Head of caudate nucleus (tissue), 42 donors: ENCODE data around the gene FGF12.

Experiments
- DNase-seq, 42 donors: peaks; one replicate each; pipeline versions ENCODE4 v3.0.0 to v3.0.0-alpha.2; 2020 to 2021; ENCODE audit warnings: mixed read lengths in 7 of 42
- intact Hi-C: fragments of 100-400 bp; cut with DNase I; formaldehyde crosslinking; loops from one replicate; pipeline ENCODE4 v1.15.0; 2022

The FGF12 gene

GRCh38 chr3:192392986-192393385 lies 334.4 kb downstream of the FGF12 start:
- no peak for DNase-seq
- intact Hi-C loops: no loop called here

GRCh38 chr3:192382861-192383260 lies 344.5 kb downstream of the FGF12 start:
- DNase-seq: no peak
- intact Hi-C loops: no loop called here

DNA sequence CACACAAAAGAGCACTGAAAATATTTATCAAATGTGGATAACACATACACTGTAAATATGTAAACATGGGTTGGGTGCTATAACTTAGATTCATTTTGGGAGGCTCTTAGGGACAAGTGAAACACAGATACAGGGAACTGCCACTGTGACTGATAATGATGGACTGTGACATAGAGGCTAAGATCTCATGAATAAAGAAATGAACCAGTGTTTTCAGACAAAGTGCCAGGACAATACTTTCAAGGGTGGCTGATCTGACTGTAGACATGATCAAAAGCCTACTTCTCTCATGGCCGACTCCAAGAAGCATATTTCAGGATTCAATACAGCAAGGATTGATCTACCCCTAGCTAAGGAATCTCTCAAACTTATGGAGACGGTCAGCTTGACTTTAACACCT lies 353.8 kb downstream of the FGF12 start:
- no peak for DNase-seq
- intact Hi-C loops: no loop called here

DNA sequence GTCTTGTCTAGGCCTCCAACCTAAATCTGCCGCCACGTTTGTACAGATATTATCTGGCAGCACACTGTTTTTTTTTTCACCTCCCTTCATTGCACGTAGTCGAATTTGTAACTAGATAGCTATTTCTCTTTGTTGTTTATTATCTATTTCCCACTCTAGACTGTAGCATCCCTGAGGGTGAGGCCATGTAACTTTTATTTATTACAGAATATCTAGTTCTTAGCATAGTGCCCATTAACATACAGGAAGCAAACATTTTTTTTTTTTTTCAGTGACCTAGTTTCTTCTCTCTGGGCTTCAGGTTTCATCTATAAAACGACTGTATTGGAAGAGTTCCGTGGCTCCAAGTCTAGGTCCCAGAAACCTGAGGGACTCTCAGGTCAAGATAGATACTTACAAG lies 354.3 kb downstream of the FGF12 start:
- DNase-seq: no peak
- intact Hi-C loops: no loop called here

DNA sequence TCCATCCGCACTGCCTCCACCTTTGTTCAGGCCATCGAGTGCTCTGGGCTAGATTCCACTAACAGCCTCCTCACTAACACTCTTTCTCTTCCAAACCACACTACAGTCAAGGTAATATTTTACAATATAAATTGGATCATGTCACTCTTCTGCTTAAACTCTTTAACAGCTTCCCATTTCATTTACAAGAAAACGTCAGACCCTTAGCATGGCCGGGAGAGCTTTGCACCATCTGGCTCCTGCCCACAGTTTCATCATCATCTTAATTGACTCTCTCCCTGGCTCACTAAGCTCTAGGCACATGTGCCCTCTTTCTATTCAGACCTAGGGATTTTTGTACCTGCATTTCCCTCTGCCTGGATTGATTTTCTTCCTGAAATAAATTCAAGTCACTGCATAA lies 354.7 kb downstream of the FGF12 start:
- no peak for DNase-seq
- intact Hi-C loops: no loop called here

DNA sequence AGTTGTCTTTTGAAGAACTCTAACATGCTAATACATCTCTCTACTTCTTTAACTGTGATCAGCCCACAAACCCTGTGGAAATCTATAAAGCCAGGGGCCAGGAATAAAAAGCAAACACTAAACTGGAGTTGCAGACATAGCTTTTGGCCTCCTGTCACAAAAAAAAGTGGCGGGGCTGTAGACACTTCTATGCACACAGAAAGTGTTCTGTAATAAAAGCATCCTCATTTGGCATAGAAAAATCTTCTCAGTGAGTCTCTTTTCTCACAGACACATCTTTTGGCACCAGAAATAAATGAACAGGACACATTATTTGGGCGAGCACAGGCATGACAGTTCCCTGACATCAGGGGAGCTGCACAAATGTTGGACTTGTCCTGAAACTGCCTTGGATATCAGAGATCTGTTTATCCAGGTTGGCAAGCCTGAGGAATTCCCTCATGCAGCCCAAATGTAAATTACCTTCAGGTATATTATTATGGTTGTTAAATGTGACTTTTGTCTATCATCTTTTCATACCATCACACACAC lies 355.4 kb downstream of the FGF12 start:
- no peak for DNase-seq

GRCh38 chr3:192367616-192368015 lies 359.7 kb downstream of the FGF12 start:
- DNase-seq: no peak
- intact Hi-C loops: no loop called here

More for the DNA sequence above, 355.4 kb downstream of the FGF12 start:
- intact Hi-C loops: no loop called here

DNA sequence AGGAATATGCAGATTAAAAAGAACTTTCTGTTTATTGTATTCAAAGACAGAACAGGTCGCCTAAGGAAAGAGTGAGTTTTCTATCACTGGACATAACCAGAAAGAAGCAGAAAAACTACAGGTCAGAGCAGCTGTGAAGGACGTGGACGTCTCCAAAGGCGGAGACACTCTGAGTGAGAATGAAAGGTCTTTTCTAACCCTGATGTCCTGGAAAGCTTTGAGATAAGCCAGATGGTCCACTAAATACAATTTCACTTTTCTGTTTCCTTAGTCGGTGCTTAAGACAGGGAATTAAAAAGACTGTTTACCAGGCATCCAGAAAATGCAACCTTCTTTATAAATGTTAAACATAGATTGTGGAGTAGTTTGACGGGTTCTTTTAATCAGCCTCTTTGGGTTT lies 360.4 kb downstream of the FGF12 start:
- DNase-seq: no peak
- intact Hi-C loops: no loop called here

- intact Hi-C loops: no loop called here
- DNase-seq: no peak
Observed at GRCh38 chr3:192365571-192365970, 361.8 kb downstream of the FGF12 start.

DNA sequence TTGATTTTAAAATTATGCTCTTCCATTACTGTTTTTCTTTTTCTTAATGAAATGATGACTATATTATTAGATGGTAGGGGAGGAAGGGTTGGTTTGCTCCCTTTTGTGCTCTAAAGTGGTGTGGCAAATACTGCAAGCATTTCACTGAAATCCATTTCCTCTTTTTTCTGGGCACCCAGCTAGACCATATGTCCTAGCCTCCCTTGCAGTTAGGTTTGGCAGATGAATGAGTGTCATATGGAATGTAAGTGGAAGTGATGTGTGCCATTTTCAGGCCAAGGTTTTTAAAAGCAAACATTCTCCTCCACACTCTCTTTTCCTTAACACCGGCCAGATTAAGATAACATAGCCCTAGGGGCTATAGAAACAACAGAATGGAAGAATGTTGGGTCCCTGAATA lies 363.0 kb downstream of the FGF12 start:
- no peak for DNase-seq
- intact Hi-C loops: no loop called here

- intact Hi-C loops: no loop called here
Observed at GRCh38 chr3:192354687-192355086, 372.7 kb downstream of the FGF12 start.

GRCh38 chr3:192352142-192352541 lies 375.2 kb downstream of the FGF12 start:
- intact Hi-C loops: no loop called here
- peak in 37 of 42 donors; percentile 13 to 78 (median 40) for DNase-seq

More at GRCh38 chr3:192354687-192355086, 372.7 kb downstream of the FGF12 start:
- DNase-seq: no peak

- intact Hi-C loops: no loop called here
Observed at GRCh38 chr3:192351441-192351840, 375.9 kb downstream of the FGF12 start.

DNA sequence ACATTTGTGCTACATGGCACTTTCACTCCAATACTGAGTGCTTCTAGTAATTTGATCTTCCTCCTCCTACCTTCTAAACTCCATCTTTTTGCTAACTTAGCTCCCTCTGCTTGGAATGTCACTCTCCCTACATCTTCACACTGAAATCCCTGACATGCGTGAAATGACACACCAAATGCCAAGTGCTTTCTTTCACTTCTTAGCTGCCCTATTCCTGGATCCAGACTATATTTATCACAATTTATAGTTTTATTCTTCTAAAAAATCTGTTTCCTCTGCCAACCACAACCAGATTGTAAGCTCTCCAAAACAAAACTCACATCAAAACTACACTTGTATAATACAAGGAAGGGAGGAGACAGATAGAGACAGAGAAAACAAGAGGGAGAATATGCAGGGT lies 387.3 kb downstream of the FGF12 start:
- no peak for DNase-seq
- intact Hi-C loops: no loop called here

More at GRCh38 chr3:192351441-192351840, 375.9 kb downstream of the FGF12 start:
- DNase-seq: no peak

GRCh38 chr3:192339214-192339613 lies 388.1 kb downstream of the FGF12 start:
- no peak for DNase-seq
- intact Hi-C loops: no loop called here

- intact Hi-C loops: no loop called here
Observed at GRCh38 chr3:192336286-192336685, 391.1 kb downstream of the FGF12 start.

GRCh38 chr3:192332386-192333291 lies 394.7 kb downstream of the FGF12 start:
- DNase-seq: no peak
- intact Hi-C loops: no loop called here

More at GRCh38 chr3:192336286-192336685, 391.1 kb downstream of the FGF12 start:
- no peak for DNase-seq

DNA sequence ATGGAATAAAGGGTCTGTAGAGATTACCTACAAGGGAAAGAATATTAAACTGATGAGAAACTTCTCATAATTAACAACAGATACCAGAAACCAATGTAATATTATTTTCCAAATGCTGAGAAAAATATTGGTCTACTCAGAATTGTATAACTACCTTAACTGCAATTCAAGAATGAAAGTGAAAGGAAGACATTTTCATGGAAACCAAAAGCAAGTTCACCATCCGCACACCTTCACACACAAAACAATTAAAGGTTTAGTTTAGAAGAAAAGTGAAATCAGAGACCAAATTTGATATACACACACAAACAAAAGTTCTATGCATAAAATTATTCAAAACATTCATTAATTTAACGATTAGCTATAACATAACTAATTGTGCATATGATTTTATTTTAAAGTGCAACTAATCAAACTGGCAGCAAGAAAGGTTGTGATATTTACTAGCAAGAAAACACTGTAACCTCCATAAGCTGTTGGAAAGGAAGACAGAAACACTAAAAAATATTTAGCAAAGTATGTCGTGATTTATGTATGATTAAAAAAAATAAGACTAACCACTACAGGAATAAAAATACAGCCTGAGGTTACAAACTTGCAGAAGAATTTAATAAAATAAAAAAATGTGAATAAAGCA lies 395.5 kb downstream of the FGF12 start:
- intact Hi-C loops: no loop called here
- no peak for DNase-seq

DNA sequence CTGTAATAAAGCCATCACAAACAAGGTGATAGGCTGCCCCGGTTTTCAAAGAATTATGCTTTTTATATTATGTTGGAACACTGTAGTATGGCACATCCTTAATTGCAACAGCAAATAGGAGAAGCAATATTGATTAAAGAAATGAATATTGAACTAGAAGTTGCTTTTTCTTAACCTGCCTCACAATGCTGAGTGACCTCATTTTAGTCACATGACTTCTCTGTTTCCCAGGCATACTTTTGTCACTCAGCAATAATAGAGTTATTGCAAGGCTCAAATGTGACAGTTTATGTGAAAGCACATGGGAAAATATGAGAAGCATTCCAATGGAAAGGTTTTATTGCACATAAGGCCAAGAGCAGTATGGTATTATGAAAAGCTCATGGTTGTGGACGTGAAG lies 400.7 kb downstream of the FGF12 start:
- intact Hi-C loops: no loop called here
- no peak for DNase-seq

GRCh38 chr3:192317564-192317963 lies 409.8 kb downstream of the FGF12 start:
- intact Hi-C loops: no loop called here
- DNase-seq: no peak
